HG02938 (cell line): Measurements from ENCODE around the gene EVI5.

Experiments used
- ATAC-seq: cut with Tn5 transposase; IDR thresholded peaks from one replicate; pipeline ENCODE4 v1.9.1; 2021; ENCODE audit warnings: mild to moderate bottlenecking, moderate library complexity; ENCODE audit not compliant: unreplicated experiment

Gene EVI5

GRCh38 chr1:92486251-92487077, 298.4 kb downstream of the EVI5 start, which contains the start of gene GFI1:
TSS of gene GFI1 (minus strand) at chr1:92486925. CDS start at chr1:92483487, 3,438 bp downstream.
- peak; percentile 6 for ATAC-seq

DNA sequence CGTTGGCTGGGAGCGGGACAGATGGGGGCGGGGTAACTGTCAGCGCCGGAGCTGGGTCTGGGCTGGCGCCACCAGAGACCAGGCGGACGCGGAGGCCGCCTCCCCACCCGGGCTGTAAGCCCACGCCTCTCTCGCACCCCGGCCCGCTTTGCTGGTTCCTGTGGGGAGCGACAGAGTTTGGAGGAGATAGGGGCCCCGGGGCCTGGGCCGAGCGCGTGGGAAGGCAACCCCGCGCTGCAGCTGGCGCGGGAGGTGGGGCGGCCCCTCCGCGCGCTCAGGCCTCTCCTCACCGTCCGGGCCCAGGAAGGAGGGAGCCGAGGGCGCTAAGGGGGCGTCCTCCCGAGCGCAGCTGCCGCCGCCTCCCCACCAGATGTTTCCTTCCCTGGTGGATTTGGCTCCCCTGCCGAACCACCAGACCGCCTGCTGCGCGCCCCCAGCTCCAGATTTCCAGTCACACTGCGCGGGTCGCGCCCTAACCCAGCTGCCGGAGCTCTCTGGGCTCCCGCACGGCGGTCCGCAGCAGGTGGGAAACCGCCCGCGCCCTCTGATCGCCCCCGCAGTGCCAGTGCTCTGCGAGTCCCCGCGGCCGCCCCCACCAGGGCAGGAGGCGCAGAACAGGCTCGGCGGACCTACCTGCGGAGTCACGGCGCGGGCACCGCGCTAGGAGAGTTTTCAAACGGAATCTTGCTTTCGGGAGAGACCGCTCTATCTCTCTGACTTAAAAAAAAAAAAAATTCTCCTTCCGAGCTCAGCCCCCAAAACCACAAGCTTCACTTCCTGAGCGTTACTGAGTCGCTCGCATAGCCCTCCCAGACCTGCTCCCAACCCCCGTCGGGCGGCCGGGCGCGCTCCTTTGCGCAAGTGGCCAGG, 299.3 kb downstream of the EVI5 start:
- ATAC-seq: peak; percentile 44

DNA sequence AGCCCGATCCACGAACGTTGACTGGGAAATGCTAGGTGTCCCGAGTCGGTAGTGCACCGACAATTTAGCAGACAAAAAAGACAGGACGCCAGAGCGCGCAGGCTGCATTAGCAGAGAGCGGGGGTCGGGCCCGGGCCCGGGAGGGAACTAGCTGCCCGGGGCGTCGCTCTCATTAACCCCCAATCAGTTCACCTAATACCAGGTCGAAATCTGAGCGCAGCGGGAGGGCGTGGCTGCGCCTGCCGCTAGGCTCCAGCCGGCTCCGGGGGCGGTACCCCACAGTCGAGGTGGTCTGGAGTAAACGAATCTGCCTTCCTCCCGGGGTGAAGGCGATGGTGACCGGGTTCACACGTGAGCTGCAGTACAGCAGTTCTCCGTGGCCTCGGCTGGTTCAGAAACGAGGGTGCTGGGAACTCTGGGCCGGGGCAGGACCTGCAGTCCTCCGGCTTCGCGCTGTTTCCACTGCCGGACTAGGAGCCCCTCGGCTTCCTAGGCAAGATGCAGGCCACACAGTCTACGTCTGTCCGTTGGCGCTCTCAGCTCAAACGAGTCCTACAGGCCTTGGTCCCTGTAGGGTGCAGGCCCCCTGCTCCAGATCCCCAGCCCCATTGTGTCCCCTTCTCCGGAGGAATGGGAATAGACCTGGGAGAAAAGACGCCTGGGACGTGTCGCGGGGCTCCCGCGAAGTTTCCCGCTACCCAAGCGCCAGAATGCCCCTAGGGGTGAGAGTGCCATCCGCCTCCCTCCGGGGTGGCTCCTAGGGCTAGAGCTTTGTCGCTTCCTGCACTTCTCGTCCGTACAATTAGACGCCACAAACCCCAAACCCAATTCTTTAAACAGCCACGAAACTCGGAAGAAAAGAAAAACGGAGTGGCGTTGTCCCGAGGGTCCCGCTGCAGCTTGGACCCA, 300.2 kb downstream of the EVI5 start:
- peak; percentile 23 for ATAC-seq

DNA sequence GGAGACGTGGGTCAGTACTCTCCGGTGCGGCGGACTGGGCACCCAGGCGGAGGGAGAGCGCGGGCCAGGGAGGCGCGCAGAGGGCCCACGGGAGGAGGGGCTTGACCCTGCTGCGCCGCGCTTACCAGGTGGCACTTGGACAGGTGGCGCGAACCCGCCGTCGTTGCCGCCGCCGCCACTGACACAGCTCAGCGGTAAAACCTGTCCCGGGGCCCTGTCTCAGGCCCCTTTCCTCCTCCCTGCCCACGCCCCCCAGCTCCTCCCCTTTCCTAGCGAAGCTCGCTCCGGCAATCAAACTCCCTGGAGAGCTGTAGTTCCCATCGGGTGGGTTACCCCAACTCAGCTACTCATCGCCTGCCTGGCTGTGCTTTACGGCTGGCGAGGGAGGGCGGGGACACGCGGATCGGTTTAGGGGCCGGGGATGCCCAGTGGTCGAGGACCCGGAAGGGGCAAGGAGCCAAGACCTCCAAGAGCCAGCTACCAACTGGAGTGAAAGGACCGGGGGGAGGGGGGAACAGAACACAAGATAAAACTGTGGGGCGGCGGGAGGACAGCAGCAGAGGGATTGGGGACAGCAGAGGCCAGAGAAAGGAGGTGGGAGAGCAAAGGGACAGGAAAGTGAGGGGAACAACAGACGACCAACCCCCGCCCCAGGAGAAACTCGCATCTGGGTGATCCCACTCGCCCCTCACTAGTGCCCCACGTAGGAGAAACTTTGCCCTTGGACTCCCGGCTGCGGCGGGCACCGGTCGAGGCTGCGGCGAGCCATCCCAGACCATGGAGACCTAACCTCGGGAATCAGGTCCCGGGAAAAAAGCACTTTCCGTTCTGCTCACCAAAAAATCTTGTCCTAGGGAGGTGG, 301.1 kb downstream of the EVI5 start:
- ATAC-seq: no peak

DNA sequence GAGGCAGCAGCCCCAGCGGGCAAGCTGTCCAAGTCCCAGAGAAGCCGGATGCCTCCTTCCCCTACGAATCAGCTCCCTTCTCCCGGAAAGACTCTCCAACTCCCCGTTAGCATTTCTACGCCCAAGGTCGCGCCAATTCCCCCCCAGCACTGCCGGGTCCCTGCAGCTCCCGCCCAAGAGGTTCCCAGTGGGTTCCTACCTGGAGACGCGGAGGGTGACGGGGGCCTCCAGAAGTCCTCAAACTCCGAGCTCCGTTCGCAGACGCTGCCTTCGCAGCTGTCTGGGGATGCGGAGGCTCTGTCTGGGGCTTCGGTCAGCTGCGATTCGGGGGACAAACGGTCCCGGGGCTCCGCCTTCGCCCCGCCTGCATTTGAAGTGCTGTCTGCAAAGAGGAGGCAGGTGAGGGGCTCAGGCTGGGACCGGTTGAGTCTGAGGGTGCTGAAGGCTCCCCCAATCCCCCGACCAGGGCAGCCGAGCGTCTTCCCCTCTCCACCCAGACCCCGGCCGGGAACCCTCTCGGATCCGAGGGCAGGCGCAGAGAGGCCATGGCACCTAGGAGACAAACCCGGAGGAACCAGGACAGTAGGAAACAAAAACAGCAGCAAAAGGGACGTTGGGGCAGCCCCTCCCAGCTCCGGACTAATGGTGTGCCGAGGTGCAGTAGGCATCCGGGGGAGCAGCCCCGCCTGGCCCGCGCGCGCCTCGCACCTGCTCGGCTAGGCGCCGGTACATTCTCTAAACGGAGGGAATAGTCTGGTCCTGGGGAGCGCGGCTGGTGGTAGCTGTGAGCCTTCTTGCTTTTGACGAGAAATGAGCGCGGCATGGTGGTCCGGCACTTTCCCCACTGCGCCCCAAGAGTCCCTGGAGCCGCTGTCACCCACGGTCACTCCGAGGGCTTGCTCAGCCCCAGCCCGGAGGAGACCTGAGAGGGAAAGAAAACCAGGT, 302.0 kb downstream of the EVI5 start:
- no peak for ATAC-seq

DNA sequence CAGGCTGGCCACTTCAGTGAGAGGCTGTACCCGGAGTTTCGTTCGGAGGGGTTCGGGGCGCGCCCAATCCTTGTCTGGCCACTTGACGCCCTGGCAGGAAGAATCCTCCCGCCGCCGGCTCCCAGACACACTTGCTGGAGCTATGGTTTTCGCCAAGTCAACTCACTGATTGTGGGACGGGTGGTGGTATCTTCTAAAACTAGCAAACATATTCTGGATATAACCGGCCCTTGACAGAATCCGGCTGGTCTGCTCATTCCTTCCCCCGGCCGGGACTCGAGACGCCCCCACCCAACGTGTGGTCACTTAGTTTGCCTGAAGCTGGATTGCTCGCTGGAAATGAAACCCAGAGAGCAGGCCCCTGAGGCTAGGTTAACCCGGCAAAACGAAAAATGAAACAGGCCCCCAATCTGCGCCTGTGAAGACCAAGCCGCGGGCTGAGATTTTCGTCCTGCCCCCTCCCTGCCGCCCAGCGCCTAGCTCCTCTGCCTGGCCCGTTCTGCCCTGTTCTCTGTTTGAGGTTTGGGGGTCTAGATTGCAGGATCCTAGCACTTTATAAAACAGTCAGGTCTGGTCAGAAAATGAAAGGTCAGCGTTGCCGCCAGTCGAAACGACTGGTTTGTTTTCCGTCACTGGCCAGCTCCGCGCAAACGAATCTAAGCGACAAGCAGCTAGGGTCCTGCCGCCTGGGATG, 302.8 kb downstream of the EVI5 start:
- no peak for ATAC-seq

DNA sequence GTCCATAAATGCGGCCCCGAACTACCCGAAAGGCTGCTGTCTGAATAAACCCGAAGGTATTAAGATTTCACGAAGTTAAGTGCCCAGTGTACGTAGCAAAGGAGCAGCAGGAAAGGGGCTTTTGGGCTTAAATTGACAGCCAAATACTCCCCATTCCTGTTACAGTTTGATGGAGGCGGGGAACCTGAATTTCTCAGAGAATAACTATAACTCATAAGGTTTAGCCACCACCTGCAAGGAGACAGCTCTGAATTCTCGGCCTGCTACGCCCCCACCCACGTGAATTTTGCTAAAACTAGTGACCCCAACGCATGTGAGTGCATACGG, 303.3 kb downstream of the EVI5 start:
- no peak for ATAC-seq

- no peak for ATAC-seq
These were observed 303.9 kb downstream of the EVI5 start for GRCh38 chr1:92480813-92481598.

DNA sequence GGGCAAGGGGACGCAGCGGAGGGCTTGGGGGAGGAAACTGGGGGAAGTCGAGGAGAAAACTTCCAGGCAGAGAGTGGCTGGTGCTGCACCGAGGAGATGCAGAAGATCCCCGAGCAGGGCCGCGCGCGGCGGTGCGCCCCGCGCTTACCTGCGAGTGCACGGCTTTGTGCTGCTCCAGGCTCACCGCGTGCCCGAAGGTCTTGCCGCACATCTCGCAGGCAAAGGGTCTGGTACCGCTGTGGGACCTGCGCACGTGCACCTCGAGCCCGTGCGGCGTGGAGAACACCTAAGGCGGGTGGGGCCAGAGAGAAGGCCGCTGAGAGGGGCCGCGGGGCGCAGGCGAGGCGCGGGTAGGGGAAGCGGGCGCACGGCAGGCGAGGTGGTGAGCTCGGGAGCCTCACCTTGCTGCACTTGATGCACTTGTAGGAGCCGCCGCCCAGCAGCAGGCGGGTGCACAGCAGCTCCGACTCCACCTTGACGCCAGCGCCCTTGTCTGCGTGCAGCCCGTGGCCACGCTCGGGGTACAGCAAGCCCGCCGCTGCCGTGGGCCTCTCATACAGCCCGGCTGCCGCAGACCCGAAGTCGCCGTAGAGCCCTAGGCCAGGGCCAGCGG, 304.6 kb downstream of the EVI5 start:
- ATAC-seq: no peak

DNA sequence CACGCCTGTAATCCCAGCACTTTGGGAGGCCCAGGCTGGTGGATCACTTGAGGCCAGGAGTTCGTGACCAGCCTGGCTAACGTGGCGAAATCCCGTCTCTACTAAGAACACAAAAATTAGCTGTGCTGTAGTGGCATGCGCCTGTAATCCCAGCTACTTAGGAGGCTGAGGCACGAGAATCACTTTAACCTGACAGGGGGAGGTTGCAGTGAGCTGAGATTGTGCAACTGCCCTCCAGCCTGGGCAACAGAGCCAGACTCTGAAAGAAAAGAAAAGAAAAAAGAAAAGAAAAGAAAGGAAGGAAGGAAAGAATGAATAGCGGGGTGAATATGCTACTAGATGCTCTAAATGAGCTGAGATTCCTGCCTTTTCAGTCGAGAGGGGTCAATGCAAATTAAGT, 305.3 kb downstream of the EVI5 start:
- no peak for ATAC-seq

DNA sequence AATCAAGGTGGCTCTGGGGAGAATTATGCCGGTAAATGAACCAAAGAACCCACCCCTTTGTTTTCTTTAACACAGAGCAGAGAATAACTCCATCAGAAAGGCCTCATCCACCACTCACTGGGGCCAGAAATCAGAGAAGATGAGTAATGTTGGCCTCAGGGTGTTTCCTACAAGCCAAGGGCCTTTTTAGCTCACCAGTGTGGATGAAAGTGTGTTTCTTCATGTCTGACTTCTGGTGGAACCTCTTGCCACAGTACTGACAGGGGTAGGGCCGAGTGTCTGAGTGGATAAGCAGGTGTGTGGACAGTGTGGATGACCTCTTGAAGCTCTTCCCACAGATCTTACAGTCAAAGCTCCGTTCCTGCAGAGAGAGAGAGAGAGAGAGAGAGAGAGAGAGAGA, 306.5 kb downstream of the EVI5 start:
- no peak for ATAC-seq

- no peak for ATAC-seq
These were observed 308.8 kb downstream of the EVI5 start for GRCh38 chr1:92476071-92476631.

- no peak for ATAC-seq
These were observed 309.9 kb downstream of the EVI5 start for GRCh38 chr1:92475029-92475428.

DNA sequence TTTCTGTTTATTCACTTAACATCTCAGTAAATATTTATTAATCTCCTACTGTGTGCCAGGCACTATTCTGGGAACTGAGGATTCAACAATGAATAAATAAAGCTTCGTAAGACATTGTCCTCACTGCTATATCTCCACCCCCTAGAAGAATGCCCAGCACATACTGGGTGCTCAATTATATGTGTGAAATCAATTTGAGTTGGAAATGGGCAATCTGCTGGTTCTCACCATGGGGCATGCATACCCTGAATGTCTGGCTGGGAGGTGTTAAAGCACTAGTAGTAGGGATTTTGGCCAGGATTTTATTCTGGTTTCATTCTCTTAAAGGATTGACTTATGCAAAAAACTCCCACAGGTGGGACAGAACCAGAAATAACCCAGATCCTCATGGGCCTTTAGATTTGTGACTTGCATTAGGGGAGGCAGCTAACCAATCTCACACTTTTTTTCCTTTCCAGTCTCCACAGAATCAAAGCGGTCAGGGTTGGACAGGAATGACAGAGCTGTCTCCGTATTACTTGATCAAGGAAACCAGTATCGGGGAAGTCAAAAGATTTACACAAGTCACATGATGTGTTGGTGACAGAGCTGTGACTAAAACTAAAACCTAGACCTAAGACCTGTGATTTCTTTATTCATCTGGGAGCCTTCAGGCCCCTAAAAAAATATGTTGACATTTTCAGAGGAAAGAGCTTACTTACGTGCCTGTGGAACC, 311.0 kb downstream of the EVI5 start:
- peak; percentile 63 for ATAC-seq

GRCh38 chr1:92470216-92470615, 314.7 kb downstream of the EVI5 start:
- no peak for ATAC-seq

DNA sequence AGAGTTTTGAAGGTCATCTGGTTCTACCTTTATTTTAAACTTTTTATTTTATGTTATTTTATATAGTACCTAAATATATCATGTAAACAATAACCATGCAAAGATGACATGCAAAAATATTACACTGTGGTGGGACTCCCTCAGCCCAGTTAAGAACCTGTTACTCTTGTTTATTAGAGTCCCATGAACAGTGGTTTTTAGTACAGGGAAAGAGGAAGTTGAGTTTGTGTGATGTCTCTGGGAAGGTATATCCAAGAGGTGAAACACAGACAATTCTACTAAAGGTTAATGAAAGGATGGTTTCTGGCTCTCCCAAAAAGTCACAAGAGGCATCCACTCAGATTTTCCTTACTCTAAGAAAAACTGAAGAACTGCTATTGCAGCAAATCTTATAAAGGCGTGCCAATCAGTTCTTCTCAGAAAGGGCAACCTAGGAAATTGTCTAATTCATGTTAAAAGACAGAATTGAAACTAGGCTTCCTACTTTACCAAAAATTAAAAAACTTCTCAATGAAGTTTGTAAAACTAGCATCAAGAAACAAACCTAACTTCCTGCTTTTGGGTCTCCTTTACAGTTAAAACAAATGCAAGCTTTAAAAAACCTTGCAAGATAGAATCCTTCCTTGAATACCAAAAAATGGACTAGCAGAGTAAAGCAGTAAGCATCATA, 318.1 kb downstream of the EVI5 start:
- ATAC-seq: no peak
